A673 (cell line): ENCODE results near the gene COL28A1. TPM values are rescaled to one million over a fixed set of nuclear protein-coding genes. Genes with fewer than 3 reads are reported as not detected.

Experiments used
- BruUV-seq: library from RNA; stranded (reverse); fragments of 400-500 nt; replicated peaks from 2 replicates; lab custom pipeline; 2021; lab: Mats Ljungman, UMichigan
- CTCF ChIA-PET: fragments of 300-600 bp; sonication (Branson Sonifier 250); formaldehyde crosslinking; loops from one replicate; lab custom pipeline; 2022; ENCODE audit warnings: antibody characterized with exemption; lab: Charles Lee
- POLR2A ChIA-PET: fragments of 300-600 bp; sonication (Branson Sonifier 250); formaldehyde crosslinking; loops from one replicate; lab custom pipeline; 2022; ENCODE audit warnings: antibody characterized with exemption; ENCODE audit not compliant: low non-redundant PET; lab: Charles Lee
- DNase-seq: peaks from one replicate; pipeline ENCODE4 v3.0.0-alpha.2; 2015; ENCODE audit warnings: low spot score
- H3K27ac ChIP-seq: fragments of 200-600 bp; sonication (generic); 2 replicates; pipeline ENCODE4 v1.5.1; 2016; ENCODE audit warnings: mixed run types, low read depth, mild to moderate bottlenecking, mixed read lengths, antibody characterized with exemption, low read length; ENCODE audit not compliant: poor library complexity, severe bottlenecking
- H3K27me3 ChIP-seq: fragments of 200-600 bp; sonication (generic); replicated peaks from 2 replicates; pipeline ENCODE4 v1.6.1; 2017; ENCODE audit warnings: mixed run types, low read depth, mild to moderate bottlenecking, mixed read lengths, antibody characterized with exemption, low read length; ENCODE audit not compliant: insufficient read depth, poor library complexity
- H3K36me3 ChIP-seq: fragments of 200-600 bp; sonication (generic); 2 replicates; pipeline ENCODE4 v1.6.1; 2016; ENCODE audit warnings: mixed run types, mild to moderate bottlenecking, mixed read lengths, antibody characterized with exemption, low read length; ENCODE audit not compliant: insufficient read depth, poor library complexity, severe bottlenecking
- H3K4me1 ChIP-seq: fragments of 200-600 bp; sonication (generic); 2 replicates; pipeline ENCODE4 v1.6.1; 2017; ENCODE audit warnings: mixed run types, mild to moderate bottlenecking, mixed read lengths, antibody characterized with exemption, low read length; ENCODE audit not compliant: insufficient read depth, poor library complexity, severe bottlenecking
- H3K4me3 ChIP-seq: fragments of 200-600 bp; sonication (generic); 2 replicates; pipeline ENCODE4 v1.5.1; 2016; ENCODE audit warnings: low read depth, mixed run types, mild to moderate bottlenecking, mixed read lengths, low read length; ENCODE audit not compliant: poor library complexity, severe bottlenecking
- H3K9me3 ChIP-seq: fragments of 200-600 bp; sonication (generic); 2 replicates; pipeline ENCODE4 v1.6.1; 2016; ENCODE audit warnings: mixed run types, low read depth, mild to moderate bottlenecking, mixed read lengths, antibody characterized with exemption, low read length; ENCODE audit not compliant: poor library complexity, severe bottlenecking
- EZH2 ChIP-seq: fragments of 200-600 bp; sonication (generic); IDR thresholded peaks from 2 replicates; pipeline ENCODE4 v1.6.1; 2017; ENCODE audit warnings: borderline replicate concordance, low read depth, mild to moderate bottlenecking, mixed read lengths, antibody characterized with exemption, low read length; ENCODE audit not compliant: poor library complexity, severe bottlenecking
- intact Hi-C: fragments of 100-400 bp; cut with micrococcal nuclease; formaldehyde crosslinking; loops from one replicate; pipeline ENCODE4 v1.10.0; 2022; ENCODE audit not compliant: unreplicated experiment
- total RNA-seq: library from RNA; stranded (reverse); gene quantifications from 2 replicates; pipeline ENCODE4 v1.2.3, GENCODE V29; 2021
- TF ChIP-seq, protein P1 (sequence below): fragments of 300-800, 200-600 bp; sonication (generic); conservative IDR thresholded peaks from 2 replicates; pipeline ENCODE4 v1.5.1; 2017; ENCODE audit warnings: low read depth, mild to moderate bottlenecking, antibody characterized with exemption, low read length, moderate library complexity, mixed read lengths

COL28A1 gene
- total RNA-seq, 1 experiment from 2014 or later: 0.34 TPM

DNA sequence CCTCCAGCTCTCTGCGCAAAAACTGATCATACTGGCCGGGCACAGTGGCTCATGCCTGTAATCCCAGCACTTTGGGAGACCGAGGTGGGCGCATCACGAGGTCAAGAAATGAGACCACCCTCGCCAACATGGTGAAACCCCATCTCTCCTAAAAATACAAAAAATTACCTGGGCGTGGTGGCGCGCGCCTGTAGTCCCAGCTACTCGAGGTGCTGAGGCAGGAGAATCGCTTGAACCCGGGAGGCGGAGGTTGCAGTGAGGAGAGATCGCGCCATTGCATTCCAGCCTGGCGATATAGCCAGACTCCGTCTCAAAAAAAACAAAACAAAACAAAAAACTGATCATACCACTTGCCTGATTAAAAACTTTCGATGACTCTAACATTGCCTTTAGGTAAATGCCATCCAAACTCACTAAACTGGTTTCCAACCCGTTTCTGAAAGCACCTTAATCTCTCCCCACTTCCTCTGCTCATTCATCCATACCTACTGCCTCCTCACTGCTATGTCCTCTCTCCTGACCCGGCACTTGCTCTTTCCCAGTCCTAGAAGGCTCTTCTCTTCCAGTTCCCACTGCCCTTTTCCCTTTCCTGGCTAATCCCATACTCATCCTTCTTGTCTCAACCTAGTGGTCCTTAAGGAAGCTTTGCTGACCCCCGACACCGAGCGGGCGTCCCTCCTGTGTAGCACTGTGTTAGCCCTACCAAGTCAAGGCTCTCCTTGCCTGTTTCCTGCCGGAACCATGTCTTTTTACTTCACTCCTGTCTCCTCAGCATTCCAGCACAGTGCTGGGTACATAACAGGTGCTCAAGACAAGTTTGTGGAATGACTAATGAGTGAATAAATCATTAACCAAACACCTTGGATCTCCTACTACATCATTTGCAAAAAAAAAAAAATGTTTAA lies 30.3 kb upstream of the COL28A1 start:
- no TSS peak for BruUV-seq
- no peaks in the 10 kb centered on the region for H3K9me3 ChIP-seq
- ChIA-PET CTCF (no interaction called here), POLR2A (no interaction called here)
- no peaks in the 10 kb centered on the region for H3K27me3 ChIP-seq
- intact Hi-C loops: no loop called here
- H3K4me3 ChIP-seq: peak overlapping the region; percentile 93
- no peak for DNase-seq
- peak overlapping the region; percentile 94 for H3K27ac ChIP-seq
- peaks cover 26% of the 10 kb centered on the region for H3K4me1 ChIP-seq
- TF ChIP-seq EZH2: no peak
- TF ChIP-seq, protein P1, sequence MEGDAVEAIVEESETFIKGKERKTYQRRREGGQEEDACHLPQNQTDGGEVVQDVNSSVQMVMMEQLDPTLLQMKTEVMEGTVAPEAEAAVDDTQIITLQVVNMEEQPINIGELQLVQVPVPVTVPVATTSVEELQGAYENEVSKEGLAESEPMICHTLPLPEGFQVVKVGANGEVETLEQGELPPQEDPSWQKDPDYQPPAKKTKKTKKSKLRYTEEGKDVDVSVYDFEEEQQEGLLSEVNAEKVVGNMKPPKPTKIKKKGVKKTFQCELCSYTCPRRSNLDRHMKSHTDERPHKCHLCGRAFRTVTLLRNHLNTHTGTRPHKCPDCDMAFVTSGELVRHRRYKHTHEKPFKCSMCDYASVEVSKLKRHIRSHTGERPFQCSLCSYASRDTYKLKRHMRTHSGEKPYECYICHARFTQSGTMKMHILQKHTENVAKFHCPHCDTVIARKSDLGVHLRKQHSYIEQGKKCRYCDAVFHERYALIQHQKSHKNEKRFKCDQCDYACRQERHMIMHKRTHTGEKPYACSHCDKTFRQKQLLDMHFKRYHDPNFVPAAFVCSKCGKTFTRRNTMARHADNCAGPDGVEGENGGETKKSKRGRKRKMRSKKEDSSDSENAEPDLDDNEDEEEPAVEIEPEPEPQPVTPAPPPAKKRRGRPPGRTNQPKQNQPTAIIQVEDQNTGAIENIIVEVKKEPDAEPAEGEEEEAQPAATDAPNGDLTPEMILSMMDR: no peak
- no peaks in the 10 kb centered on the region for H3K36me3 ChIP-seq

DNA sequence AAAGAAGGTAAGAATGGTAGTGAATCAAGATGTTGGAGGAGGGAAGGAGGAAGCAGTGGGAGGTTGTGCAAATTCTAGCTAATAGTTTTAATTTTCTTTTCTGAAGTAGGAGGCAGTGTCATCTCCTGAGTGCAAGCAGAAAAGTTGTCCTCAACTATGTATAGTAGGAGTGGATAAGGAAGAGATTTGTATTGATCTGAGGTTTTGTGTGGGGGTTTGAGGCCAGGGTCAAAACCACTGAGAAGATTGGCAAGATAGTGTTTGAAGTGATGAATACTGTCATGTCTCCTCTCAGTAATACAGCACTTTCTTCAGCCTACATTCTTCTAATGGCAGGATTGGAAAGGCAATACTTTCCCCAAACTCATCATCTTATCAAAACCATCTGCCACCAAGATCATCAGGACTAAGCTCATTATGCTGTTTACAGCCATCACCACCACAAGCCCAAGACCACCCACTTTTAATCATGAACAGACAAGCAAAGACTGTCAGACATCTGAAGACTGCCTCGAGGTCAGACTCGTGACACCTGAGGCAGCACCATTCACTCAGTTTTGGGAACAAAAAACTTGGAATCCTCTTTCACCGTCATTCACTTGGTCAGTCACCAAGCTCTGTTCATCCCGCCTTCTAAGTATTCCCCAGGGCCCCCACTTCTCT lies 29.5 kb upstream of the COL28A1 start:
- Histone ChIP-seq H3K4me3 (no peak overlapping the region), H3K27me3 (no peaks in the 10 kb centered on the region), H3K9me3 (no peaks in the 10 kb centered on the region), H3K4me1 (peaks cover 26% of the 10 kb centered on the region), H3K36me3 (no peaks in the 10 kb centered on the region), H3K27ac (no peak overlapping the region)
- ChIA-PET CTCF (no interaction called here), POLR2A (no interaction called here)
- TF ChIP-seq, protein P1: no peak
- no peak for TF ChIP-seq EZH2
- no peak for DNase-seq
- no TSS peak for BruUV-seq
- intact Hi-C loops: no loop called here

DNA sequence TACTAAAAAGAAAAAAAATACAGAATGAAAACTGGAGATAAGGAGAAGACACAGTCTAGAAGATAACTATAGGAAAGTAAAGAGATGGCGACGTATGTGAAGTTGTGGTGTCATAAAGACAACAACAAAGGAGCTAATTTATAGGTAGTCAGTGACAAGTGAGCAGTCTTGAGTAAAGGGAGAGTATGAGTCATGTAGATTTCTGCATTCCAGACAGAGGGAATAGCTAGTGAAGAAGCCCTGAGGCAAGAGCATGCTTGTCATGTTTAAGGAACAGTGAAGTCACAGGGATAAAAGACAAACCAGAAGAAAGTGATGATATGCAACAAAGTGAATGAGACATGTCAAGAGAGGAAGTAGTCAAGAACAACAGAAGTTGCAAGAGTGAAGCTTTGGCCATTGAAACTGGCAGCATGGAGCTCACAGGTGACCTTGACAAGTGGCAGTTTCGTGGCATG lies 28.7 kb upstream of the COL28A1 start:
- Histone ChIP-seq H3K27ac (no peak overlapping the region), H3K9me3 (peaks cover 5% of the 10 kb centered on the region), H3K4me3 (no peak overlapping the region), H3K4me1 (peaks cover 25% of the 10 kb centered on the region), H3K27me3 (no peaks in the 10 kb centered on the region), H3K36me3 (no peaks in the 10 kb centered on the region)
- POLR2A ChIA-PET: no interaction called here
- no peak for TF ChIP-seq EZH2
- TF ChIP-seq, protein P1: no peak
- peak; percentile 49 for DNase-seq
- no TSS peak for BruUV-seq
- CTCF ChIA-PET: no interaction called here
- intact Hi-C loops: no loop called here
